HepG2 (cell line): ENCODE results near the gene AFF1. TPM values are rescaled to one million over a fixed set of nuclear protein-coding genes. Genes with fewer than 3 reads are reported as not detected.

Experiments used
- ATAC-seq: fragments of 200-7000 bp; cut with Tn5 transposase; 3 replicates; pipeline ENCODE4 v1.9.1; 2020; ENCODE audit warnings: mild to moderate bottlenecking, moderate library complexity
- BruUV-seq: library from RNA; stranded (reverse); fragments of 400-500 nt; replicated peaks from 2 replicates; lab custom pipeline; 2021; lab: Mats Ljungman, UMichigan
- CTCF ChIA-PET: fragments of 300-600 bp; formaldehyde crosslinking; extraction: SDS; loops from one replicate; lab custom pipeline; 2021; ENCODE audit warnings: low total read pairs, inconsistent platforms, low intra/inter-chr PET ratio; lab: Yijun Ruan, JAX
- POLR2A ChIA-PET: fragments of 350-600 bp; sonication (Branson Sonifier 250); formaldehyde crosslinking; loops from one replicate; lab custom pipeline; 2020; ENCODE audit warnings: antibody characterized with exemption, inconsistent platforms; lab: Yijun Ruan, JAX
- DNase-seq: peaks from one replicate; pipeline ENCODE4 v3.0.0-alpha.2; 2015; ENCODE audit warnings: low spot score
- FAIRE-seq: peaks from 3 replicates; lab custom pipeline; 2011; peaks lifted over from hg19 to GRCh38; lab: Jason Lieb, UNC
- H2AFZ ChIP-seq: one replicate; pipeline ENCODE4 v1.6.1; 2011; ENCODE audit warnings: low read length, inconsistent platforms
- H3K27ac ChIP-seq: fragments of 300-600 bp; 3 replicates; pipeline ENCODE4 v1.8.0; 2011; ENCODE audit warnings: mixed run types, mild to moderate bottlenecking, mixed read lengths, low read length, inconsistent platforms; ENCODE audit not compliant: insufficient read depth; ENCODE audit errors: extremely low read length
- H3K27me3 ChIP-seq, 2 experiments: fragments of 200-600 bp in 1 of 2; 2 replicates in 1 of 2; 3 replicates in 1 of 2; pipeline versions ENCODE4 v1.6.0 to v1.8.0; 2011; ENCODE audit warnings: low read length in 2 of 2, mild to moderate bottlenecking in 2 of 2, moderate library complexity in 2 of 2, inconsistent platforms in 1 of 2; ENCODE audit not compliant: insufficient read depth in 2 of 2, control insufficient read depth in 1 of 2
- H3K36me3 ChIP-seq, 2 experiments: fragments of 200-600 bp in 1 of 2; replicated peaks in 1 of 2; 2 replicates in 1 of 2; 3 replicates in 1 of 2; pipeline versions ENCODE4 v1.5.1 to v1.8.0; 2011; ENCODE audit warnings: low read length in 2 of 2, inconsistent platforms in 1 of 2; ENCODE audit not compliant: insufficient read depth in 2 of 2, control insufficient read depth in 1 of 2
- H3K4me1 ChIP-seq: 2 replicates; pipeline ENCODE4 v1.5.1; 2012; ENCODE audit warnings: low read length, inconsistent platforms; ENCODE audit not compliant: insufficient read depth
- H3K4me2 ChIP-seq: 2 replicates; pipeline ENCODE4 v1.6.0; 2011; ENCODE audit warnings: low read depth, low read length, inconsistent platforms
- H3K4me3 ChIP-seq, 3 experiments: fragments of 200-600 bp in 1 of 3; sonication (generic), shearing (Covaris generic) in 1 of 3; replicated peaks in 1 of 3; 2 replicates each; pipeline ENCODE4 v1.5.1; 2011 to 2016; ENCODE audit warnings: low read length in 3 of 3, inconsistent platforms in 2 of 3, low read depth in 2 of 3, mild to moderate bottlenecking in 2 of 3, control low read depth in 1 of 3, mixed read lengths in 1 of 3; ENCODE audit not compliant: insufficient read depth in 1 of 3
- H3K79me2 ChIP-seq: one replicate; pipeline ENCODE4 v1.6.1; 2011; ENCODE audit warnings: low read length, inconsistent platforms; ENCODE audit not compliant: insufficient read depth
- H3K9ac ChIP-seq: 2 replicates; pipeline ENCODE4 v1.6.0; 2011; ENCODE audit warnings: mild to moderate bottlenecking, low read depth, low read length, inconsistent platforms; ENCODE audit not compliant: insufficient read depth
- H3K9me3 ChIP-seq: 2 replicates; pipeline ENCODE4 v1.5.1; 2012; ENCODE audit warnings: mild to moderate bottlenecking, low read length
- H4K20me1 ChIP-seq: 2 replicates; pipeline ENCODE4 v1.6.0; 2011; ENCODE audit warnings: inconsistent platforms, mild to moderate bottlenecking, low read length, moderate library complexity; ENCODE audit not compliant: insufficient read depth
- KDM1A ChIP-seq: IDR thresholded peaks from 2 replicates; pipeline ENCODE4 v1.6.1; 2016; ENCODE audit warnings: missing compliant biosample characterization
- MEIS2 ChIP-seq: sonication (generic); formaldehyde crosslinking; IDR thresholded peaks from 2 replicates; pipeline ENCODE4 v1.9.0; 2021; ENCODE audit warnings: mild to moderate bottlenecking, missing genetic modification reagents
- NFRKB ChIP-seq: fragments of 450-650 bp; IDR thresholded peaks from 2 replicates; pipeline ENCODE4 v1.6.1; 2017
- RCOR2 ChIP-seq: IDR thresholded peaks from 2 replicates; pipeline ENCODE4 v1.6.1; 2016; ENCODE audit warnings: missing biosample characterization, missing genetic modification reagents
- SMC3 ChIP-seq: IDR thresholded peaks from 2 replicates; pipeline ENCODE4 v1.6.1; 2011; ENCODE audit warnings: low read length, improper control_type of control experiment
- SP5 ChIP-seq: IDR thresholded peaks from 2 replicates; pipeline ENCODE4 v1.6.1; 2016; ENCODE audit warnings: low read depth, borderline replicate concordance
- SRF ChIP-seq: IDR thresholded peaks from 2 replicates; pipeline ENCODE4 v1.6.1; 2011; ENCODE audit warnings: mild to moderate bottlenecking, low read depth, low read length, moderate library complexity
- TEAD3 ChIP-seq: optimal IDR thresholded peaks from 2 replicates; pipeline ENCODE3; 2016; ENCODE audit warnings: borderline replicate concordance
- WIZ ChIP-seq: sonication (generic); formaldehyde crosslinking; IDR thresholded peaks from 2 replicates; pipeline ENCODE4 v1.5.1; 2020; ENCODE audit warnings: mild to moderate bottlenecking, missing genetic modification reagents
- ZKSCAN1 ChIP-seq: fragments of 150-350 bp; IDR thresholded peaks from 2 replicates; pipeline ENCODE4 v1.6.1; 2014; ENCODE audit warnings: low read length
- ZNF234 ChIP-seq: sonication (generic); formaldehyde crosslinking; conservative IDR thresholded peaks from 2 replicates; pipeline ENCODE4 v1.5.1; 2020; ENCODE audit warnings: mild to moderate bottlenecking, missing genetic modification reagents
- ZNF737 ChIP-seq: sonication (generic); formaldehyde crosslinking; IDR thresholded peaks from 2 replicates; pipeline ENCODE4 v1.5.0; 2020; ENCODE audit warnings: missing genetic modification reagents, mild to moderate bottlenecking, borderline replicate concordance
- ZNF781 ChIP-seq: sonication (generic); formaldehyde crosslinking; IDR thresholded peaks from 2 replicates; pipeline ENCODE4 v1.5.1; 2020; ENCODE audit warnings: borderline replicate concordance, mild to moderate bottlenecking, missing genetic modification reagents; ENCODE audit errors: not compliant biosample characterization
- WGBS: methylation state at CpG from one replicate; pipeline ENCODE4 v1.1.6; 2017; ENCODE audit warnings: low lambda C conversion rate; 5-methylcytosine and 5-hydroxymethylcytosine counted together
- in situ Hi-C: cut with HindIII; loops from 2 replicates; pipeline ENCODE4 v1.10.0; 2017; ENCODE audit warnings: low pct_unique_long_range_greater_than_20kb; ENCODE audit not compliant: extremely low pct_ligation_motif_present
- intact Hi-C: fragments of 100-400 bp; cut with micrococcal nuclease; formaldehyde crosslinking; loops from one replicate; pipeline ENCODE4 v1.10.0; 2022; ENCODE audit not compliant: unreplicated experiment
- polyA plus RNA-seq, 8 experiments: library from polyadenylated mRNA; depleted of rRNA in 3 of 8; stranded (reverse) in 7 of 8; unstranded in 1 of 8; fragments of >200 nt; fragmentation: Illumina TruSeq in 4 of 8; extraction: Trizol in 4 of 8; gene quantifications; 2 replicates each; pipeline versions ENCODE4 v1.2.1 to v1.2.3, GENCODE V29; 2011 to 2016; ENCODE audit warnings: low read depth in 4 of 8, missing spikeins in 1 of 8, mixed read lengths in 1 of 8; ENCODE audit not compliant: insufficient read depth in 1 of 8
- total RNA-seq, 5 experiments: library from RNA; depleted of rRNA; stranded (reverse); fragments of >200 nt; fragmentation: Illumina TruSeq; extraction: Trizol; gene quantifications; 2 replicates each; pipeline ENCODE4 v1.2.3, GENCODE V29; 2016; ENCODE audit warnings: low read depth in 1 of 5
- TF ChIP-seq, protein P1 (sequence below), 2 experiments: sonication (generic) in 1 of 2; formaldehyde crosslinking in 1 of 2; IDR thresholded peaks; 2 replicates each; pipeline versions ENCODE4 v1.5.1 to v1.6.1; 2011 to 2020; ENCODE audit warnings: borderline replicate concordance in 1 of 2, low read depth in 1 of 2, low read length in 1 of 2, mild to moderate bottlenecking in 1 of 2, missing genetic modification reagents in 1 of 2, moderate library complexity in 1 of 2
- TF ChIP-seq, protein P2 (sequence below): sonication (generic); formaldehyde crosslinking; IDR thresholded peaks from 2 replicates; pipeline ENCODE4 v1.5.0; 2020; ENCODE audit warnings: mild to moderate bottlenecking, low read depth, missing genetic modification reagents, borderline replicate concordance
- TF ChIP-seq, protein P3 (sequence below): sonication (generic); formaldehyde crosslinking; IDR thresholded peaks from 2 replicates; pipeline ENCODE4 v1.4.0; 2020; ENCODE audit warnings: missing genetic modification reagents, low read depth, mild to moderate bottlenecking, borderline replicate concordance

Gene AFF1
- total and polyA plus RNA-seq, 2 of the 13 experiments (the other 11 are each of a cell fraction or from before 2014, with no cell fraction given), result 15.5 to 15.9 TPM

DNA sequence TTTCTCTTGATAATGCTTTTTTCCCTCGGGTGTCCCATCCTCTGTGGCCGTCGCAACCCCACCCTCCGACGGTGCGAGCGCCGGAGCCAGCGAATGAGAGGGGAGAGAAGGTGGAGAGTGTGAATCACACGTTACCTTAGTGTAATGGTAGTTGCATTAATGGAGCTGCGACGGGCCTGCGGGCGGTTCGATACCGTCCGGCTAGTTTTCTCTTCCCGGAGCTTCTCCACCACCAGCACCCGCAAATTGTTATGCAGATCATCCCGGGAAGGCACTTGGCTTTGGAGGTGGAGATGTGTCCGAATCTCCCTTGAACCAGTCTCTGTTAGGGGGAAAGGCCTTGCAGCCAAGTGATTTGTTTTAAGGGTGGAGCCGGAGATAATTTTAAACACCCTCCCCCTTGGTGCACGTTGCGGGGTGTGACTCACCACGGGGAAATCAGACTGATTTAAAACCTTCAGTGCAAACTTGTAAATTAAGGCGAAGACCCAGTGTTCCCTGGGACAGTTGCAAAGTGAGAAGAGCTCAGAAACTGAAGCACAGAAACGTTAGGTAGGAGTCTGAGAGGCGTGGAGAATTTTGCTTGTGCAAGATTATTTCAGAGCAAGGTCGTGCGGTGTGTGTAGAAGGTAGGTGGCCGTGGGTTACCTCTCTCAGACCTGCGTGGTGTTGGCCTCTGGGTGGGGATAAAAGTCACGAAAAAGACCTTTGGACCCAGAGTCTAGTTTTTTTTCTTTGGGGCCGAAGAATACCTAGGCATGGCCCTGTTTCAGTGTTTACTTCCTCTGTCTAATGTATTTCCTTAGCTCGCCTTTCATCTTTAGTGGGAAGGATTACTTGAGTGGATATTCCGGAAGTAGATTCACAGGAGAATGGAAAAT lies 1.3 kb downstream of the AFF1 start (continued):
- TF ChIP-seq, protein P1, sequence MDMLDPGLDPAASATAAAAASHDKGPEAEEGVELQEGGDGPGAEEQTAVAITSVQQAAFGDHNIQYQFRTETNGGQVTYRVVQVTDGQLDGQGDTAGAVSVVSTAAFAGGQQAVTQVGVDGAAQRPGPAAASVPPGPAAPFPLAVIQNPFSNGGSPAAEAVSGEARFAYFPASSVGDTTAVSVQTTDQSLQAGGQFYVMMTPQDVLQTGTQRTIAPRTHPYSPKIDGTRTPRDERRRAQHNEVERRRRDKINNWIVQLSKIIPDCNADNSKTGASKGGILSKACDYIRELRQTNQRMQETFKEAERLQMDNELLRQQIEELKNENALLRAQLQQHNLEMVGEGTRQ (IDR thresholded peaks at IDR 0.05; ENCODE audit: low read depth, low read length), result no peak
- TF ChIP-seq, protein P1 (CRISPR knock-in tag; IDR thresholded peaks at IDR 0.05; ENCODE audit: borderline replicate concordance), result no peak
- TF ChIP-seq, protein P2, sequence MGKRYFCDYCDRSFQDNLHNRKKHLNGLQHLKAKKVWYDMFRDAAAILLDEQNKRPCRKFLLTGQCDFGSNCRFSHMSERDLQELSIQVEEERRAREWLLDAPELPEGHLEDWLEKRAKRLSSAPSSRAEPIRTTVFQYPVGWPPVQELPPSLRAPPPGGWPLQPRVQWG (CRISPR knock-in tag), result no peak
- no peak for TF ChIP-seq TEAD3 (CRISPR knock-in tag)
- TF ChIP-seq, all 625 proteins: peak for 170

DNA sequence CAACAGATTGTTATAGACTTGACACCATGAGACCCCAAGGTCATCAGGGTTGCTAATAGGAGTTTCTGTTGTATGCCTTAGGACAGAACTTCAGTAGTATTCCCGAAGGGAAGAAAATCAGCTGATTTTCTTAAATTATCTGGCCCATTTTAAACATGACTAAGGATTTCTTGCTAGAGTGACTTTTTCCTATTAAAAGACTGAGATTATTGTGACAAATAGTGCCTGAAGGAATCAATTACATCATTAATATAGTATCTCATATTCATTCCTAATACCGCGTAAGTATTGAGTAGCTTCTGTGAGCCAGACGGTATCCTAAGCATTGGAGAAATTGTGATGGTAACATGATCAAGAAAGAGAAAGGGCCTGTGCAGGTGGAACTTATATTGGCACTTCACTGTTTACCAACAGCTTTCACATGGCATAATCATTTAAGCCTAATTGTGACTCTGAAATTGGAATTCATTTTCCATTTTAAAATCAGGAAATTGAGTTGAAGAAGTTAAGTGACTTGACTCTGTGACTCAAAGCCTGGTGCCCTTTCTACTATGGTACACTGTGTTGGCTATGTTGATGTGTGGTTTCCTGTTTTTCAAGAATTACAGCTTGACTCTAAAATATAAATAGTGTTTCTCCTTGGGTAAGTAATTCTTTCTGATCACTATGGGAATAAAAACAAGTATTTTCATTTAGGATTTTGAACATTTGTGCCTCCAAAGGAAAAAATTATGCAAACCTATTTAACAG lies 4.1 kb downstream of the AFF1 start:
- Histone ChIP-seq H3K27ac (peak overlapping the region; percentile 7), H3K9me3 (no peaks in the 10 kb centered on the region), H3K36me3 (no peaks in the 10 kb centered on the region), H3K4me2 (peak overlapping the region; percentile 55), H3K27me3 (no peaks in the 10 kb centered on the region; a peak in 1 of 5 replicates), H3K4me1 (peaks cover 74% of the 10 kb centered on the region), H2AFZ (no peak overlapping the region), H3K4me3 (peak overlapping the region in 1 of 3 experiments; percentile 31; a peak in 2 of 6 replicates), H3K9ac (no peak overlapping the region; the same call in 1 of the 2 replicates), H4K20me1 (no peaks in the 10 kb centered on the region), H3K79me2 (peaks cover 75% of the 10 kb centered on the region)
- ATAC-seq, result no peak
- BruUV-seq, result no TSS peak
- TF ChIP-seq ZNF234 (CRISPR knock-in tag), result no peak
- no peak for TF ChIP-seq KDM1A (CRISPR knock-in tag)
- no peak for TF ChIP-seq ZNF781 (CRISPR knock-in tag)
- no peak for TF ChIP-seq SRF
- no peak for TF ChIP-seq SMC3
- TF ChIP-seq, protein P3, sequence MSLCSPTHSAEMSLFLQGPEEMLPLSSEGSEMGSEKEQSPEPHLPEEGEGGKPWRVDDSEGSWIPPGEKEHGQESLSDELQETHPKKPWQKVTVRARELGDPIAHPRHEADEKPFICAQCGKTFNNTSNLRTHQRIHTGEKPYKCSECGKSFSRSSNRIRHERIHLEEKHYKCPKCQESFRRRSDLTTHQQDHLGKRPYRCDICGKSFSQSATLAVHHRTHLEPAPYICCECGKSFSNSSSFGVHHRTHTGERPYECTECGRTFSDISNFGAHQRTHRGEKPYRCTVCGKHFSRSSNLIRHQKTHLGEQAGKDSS (CRISPR knock-in tag), result no peak
- TF ChIP-seq RCOR2 (CRISPR knock-in tag), result no peak
- no peak for TF ChIP-seq ZNF737 (CRISPR knock-in tag)
- no peak for TF ChIP-seq ZKSCAN1
- no peak for TF ChIP-seq MEIS2 (CRISPR knock-in tag)
- TF ChIP-seq NFRKB, result no peak
- TF ChIP-seq WIZ (CRISPR knock-in tag), result no peak
- no peak for TF ChIP-seq SP5 (CRISPR knock-in tag)
- intact Hi-C loops, result loop anchor here (5.0 kb wide), 2 partner anchors 153 to 168 kb away; no protein-coding TSS in a partner anchor
- no peak for FAIRE-seq
- no peak for DNase-seq
- POLR2A ChIA-PET, result interaction anchor here (0.5 to 3.6 kb wide), 3 partner anchors 20 to 67 kb away, joined by 3 to 18 read pairs (median 4); no protein-coding TSS in a partner anchor
- in situ Hi-C loops, result loop anchor here (5.0 kb wide), 1 partner anchor 68 kb away; no protein-coding TSS in a partner anchor
- CTCF ChIA-PET, result no interaction called here
- 81% methylated on average over 4 of the region's 4 CpGs for WGBS
